HG03045 (cell line): ENCODE data around the gene JAKMIP2.
"Not testable (repeated sequence)": the region's sequence is repeated elsewhere in the genome, so short reads cannot be mapped to it uniquely, and the experiment has no call there.

ENCODE experiments used
- ATAC-seq: cut with Tn5 transposase; IDR thresholded peaks from one replicate; pipeline ENCODE4 v1.9.1; 2021; ENCODE audit warnings: mild to moderate bottlenecking, moderate library complexity; ENCODE audit not compliant: unreplicated experiment

Gene JAKMIP2

DNA sequence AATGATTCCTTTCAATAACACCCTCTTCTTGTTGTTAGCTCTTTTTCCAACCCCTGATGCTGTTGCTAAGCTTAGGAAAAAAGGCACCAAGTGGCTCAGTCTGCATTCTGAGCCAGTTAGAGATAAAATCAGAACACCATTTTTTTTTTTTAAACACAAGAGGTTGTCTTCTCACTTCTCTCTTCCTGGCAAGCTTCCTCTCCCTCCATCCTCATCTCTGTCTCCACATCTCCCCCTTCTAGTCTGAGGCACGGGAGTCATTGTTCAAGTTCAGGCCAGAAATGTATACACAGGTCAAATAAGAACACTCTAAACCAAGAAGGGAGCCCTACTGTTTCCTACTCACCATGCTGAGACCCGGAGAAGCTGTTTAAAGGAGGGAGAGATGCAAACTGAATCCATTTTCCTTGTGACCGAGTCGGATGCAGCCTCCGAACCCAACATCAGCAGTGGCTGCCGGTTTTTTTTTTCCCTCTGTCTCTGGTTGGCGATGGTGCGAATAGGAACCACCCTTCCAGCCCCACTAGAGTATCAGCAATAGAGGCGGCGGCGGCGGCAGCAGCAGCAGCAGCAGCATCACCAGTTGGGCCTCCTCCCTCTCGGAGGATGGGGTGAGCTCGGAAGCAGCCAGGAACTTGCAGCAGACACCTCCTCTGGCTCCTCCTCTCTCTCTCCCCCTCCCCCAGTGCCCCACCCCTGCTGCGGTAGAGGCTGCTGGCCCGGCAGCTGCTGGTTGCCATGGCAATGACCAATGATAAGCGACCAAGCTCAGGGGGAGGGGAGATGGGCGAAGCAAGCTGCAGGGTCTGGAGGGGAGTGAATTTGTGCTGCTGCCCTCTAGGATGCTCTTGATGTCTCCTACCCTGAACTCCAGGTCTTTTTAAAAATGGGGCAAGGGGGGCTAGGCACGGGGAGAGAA is at the start of gene JAKMIP2:
Gene JAKMIP2, minus strand, starts transcription at position 619 of the 919 bp plus-strand sequence. CDS start 110,922 bp downstream, outside the sequence.
- ATAC-seq, result peak; percentile 86

DNA sequence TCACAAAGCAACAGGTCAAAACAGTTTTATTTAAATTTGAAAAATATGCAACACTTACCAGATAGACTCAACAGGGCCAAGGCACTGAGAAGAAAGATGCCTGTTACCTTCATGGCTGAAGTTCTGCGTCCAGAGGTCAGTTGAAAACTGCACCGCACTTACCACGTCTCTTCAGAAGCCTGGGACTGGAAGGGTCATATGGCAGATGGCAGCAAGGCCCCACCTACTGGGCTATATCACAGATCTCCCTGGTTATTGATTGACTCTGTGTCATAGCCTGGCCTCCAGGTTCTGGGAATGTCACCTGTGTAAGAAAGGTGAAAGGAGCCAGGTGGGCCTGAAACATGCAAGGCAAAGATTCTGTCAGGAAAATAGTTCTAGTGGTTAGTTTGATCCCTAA is 48.9 kb upstream of the JAKMIP2 start, which contains the start of gene SPINK1:
Gene SPINK1, minus strand, starts transcription at position 207 of the 400 bp plus-strand sequence. Its CDS starts 94 bp downstream, at position 113.
- no peak for ATAC-seq

DNA sequence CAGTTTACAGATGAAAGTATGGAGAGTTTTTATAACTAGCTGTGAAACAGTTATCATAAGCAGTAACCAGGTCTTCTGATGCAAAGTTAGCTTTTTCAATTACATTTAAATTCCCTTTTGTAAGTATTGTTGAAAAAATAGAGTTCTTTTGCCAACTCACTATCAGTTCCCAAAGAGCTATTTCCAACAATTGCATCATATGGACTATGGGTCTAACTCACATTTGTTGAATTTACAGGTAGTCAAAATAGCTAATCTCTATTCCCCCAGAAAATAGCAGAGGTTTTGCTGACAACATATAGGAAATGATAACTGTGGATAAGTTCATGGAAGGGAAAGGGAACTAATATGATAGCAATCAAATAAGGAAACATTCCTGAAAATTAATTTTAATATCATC is 47.5 kb upstream of the JAKMIP2 start:
- ATAC-seq, result no peak

DNA sequence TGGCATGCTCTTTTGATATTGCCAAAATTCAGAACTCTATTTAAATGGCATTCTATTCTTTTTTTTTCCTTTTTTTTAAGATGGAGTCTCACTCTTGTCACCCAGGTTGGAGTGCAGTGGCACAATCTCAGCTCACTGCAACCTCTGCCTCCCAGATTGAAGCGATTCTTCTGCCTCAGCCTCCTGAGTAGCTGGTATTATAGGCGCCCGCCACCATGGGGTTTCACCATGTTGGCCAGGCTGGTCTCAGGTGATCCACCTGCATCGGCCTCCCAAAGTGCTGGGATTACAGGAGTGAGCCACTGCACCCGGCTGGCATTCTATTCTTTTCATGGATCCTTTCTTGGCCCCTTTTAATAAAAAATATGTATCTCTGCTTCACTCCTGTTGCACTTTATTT is 44.5 kb upstream of the JAKMIP2 start:
- ATAC-seq, result not testable (repeated sequence)

DNA sequence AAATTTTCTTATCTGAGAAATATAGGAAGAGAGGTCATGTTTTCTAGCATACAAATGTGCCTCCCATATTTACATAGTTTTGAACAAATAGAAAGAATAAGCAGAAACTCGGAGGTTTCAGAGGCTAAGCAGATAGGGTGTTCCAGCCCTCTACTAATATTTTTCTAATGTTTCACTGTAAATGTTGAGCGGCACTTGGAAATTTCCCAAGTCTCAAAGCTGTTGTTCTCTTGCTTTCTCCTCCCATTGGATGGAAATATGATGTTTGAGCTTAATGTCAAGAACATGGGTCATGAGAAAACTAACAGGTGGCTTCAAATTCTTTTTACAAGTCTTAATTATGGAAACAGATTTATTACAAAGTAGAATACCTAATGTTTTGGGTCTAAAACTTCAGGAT is 43.8 kb upstream of the JAKMIP2 start:
- no peak for ATAC-seq

DNA sequence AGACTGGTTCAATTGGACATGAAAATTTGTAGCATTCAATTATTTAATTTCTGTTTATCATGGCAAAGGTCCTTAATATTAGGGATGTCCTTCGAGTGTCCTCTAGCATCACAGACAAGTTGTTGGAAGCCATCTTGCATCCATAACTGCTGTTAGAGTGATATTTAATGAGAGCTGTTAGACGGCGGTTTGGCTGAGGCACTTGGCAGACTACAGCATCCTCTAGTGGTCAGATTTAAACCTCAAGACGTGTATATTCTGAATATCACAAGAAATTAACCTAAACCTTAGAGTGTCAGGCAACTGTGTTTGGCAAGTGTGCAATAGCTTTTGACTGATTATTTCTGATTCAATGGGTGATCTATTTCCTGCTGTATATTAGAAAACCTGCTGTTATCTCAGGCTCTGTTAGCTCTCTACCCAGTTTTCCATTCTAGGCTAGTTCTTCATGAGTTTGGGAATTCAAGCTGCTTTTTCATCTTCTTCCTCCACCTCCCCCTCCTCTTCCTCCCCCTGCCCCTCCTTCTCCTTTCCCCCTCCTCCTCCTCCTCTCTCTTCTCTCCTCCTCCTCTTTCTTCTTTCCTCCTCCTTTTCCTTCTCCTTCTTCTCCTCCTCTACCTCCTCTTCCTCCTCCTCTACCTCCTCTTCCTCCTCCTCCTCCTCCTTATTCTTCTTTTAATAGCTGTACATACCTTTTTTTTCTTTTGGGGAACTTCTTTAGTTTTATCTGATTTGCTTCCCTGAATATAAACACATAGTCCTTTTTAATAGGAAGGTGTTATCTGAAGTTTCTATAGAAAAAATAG is 40.4 kb upstream of the JAKMIP2 start:
- ATAC-seq, result peak; percentile 81

DNA sequence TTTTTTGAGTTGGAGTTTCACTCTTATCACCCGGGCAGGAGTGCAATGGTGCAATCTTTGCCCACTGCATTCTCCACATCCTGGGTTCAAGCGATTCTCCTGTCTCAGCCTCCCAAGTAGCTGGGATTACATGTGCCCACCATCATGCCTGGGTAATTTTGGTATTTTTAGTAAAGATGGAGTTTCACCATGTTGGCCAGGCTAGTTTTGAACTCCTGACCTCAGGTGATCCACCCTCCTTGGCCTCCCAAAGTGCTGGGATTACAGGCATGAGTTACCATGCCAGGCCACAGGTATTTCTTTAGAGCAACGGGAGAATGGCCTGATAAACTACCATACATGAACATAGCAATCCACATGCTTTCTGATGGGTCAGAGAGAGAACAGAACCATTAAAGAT is 39.7 kb upstream of the JAKMIP2 start:
- ATAC-seq, result not testable (repeated sequence)

DNA sequence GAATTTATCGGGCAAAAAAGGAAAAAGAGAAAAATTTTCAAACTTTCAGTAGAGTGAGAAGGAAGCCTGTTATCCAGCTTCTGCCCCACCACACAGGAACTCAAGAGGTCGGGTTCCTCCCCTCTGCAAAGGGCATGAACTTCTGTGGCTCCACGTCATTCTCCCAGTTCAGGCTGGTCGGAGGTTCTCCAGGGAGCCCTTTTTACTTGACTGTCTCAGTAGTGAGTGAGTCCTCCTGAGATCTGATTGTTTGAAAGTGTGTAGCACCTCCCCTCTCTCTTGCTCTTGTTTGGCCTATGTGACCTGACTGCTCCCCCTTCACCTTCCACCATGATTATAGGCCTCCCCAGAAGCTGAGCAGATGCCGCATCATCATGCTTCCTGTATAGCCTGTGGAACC is 39.2 kb upstream of the JAKMIP2 start:
- ATAC-seq, result no peak

DNA sequence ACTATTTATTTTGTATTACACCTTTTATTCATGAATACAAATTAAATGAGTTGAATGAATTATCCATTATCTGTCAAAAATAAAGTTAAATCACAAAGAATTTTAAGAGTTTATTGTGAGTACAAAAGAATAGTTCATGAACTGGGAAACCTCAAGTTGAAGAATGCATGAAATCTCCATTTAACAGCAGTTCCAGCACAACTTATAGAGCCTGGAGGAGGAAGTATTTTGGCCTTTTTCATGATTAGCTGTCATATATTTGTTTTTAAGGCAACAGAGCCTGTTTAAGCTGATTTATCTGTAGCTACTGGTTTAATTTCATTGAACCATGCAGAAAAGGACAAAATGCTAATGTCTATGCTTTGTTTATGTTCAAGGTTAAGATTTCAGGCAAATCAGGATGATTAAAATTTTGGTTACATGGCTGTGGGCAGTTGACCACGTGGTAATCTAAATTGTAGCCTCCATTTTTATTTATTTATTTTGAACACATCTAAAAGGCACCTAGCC is 36.8 kb upstream of the JAKMIP2 start:
- no peak for ATAC-seq

DNA sequence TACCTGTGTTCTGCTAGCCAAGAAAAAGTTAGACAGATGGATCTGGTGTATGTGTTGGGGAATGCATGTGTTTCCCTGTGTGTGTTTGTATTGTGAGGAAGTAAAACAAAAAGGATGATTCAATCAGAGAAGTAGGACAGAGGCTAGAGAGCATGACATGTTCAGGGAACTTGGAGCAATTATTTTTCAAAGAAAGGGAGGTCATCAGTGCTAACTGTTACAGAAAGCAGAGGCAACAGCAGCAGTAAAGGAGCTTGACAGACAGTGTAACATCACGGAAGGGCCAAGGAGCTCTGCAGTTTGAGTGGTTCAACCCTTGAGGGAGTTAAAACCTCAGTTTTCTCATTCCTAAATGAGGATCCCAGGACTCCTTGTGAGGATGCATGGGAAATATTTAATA is 35.8 kb upstream of the JAKMIP2 start:
- no peak for ATAC-seq

DNA sequence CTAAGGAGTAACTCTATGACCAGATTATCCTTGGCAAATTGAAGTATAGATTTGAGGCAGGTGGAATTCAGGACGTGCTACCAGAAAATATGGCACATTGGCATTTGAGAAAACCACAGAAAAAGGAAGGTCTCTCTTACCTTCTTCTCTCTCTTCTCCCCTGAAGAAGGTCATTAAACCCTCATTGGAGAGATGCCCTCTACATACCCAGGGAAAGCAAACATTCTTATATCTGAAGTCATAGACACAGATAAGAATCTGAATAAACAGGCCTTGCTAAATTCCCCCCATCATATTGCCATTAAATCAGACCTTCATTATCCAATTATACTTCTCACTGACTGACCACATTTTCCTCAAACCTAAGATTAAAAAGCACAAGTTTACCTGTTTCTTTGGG is 31.2 kb upstream of the JAKMIP2 start:
- no peak for ATAC-seq

DNA sequence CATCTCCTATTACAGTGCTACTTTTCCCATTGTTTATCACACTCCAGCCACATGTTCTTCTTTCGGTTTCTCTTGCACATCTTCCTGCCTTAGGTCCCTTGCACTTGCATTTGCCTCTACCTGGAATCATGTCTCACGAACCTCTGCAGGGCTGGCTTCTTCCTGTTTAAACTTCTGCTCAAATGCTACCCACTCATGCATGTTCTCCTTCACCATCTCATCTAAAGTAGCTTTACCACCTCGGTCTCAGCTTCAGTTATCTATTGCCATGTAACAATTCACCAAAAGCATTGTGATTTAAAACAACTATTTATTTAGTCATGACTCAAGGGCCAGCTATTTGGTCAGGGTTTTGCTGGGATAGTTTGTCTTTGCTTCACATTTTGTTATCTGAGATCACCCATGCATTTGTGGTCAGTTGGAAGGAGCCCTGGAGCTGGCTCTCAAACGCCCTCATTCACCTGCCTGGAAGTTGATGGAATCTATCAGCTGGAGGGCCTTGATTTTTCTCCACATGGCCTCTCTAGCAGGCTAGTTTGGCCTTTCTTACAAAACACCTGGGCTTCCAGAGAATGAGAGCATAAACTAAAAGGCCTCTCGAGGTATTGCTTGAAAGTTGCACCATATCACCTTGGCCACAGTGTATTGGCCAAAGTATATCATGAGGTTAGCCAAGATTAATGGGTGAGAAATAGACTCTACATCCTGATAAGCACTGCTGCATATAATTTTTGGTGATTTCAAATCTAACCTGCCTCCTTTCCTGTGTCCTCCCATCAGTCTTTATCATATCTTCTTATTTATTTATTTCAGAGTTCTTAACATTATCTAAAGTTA is 27.5 kb upstream of the JAKMIP2 start:
- ATAC-seq, result no peak

DNA sequence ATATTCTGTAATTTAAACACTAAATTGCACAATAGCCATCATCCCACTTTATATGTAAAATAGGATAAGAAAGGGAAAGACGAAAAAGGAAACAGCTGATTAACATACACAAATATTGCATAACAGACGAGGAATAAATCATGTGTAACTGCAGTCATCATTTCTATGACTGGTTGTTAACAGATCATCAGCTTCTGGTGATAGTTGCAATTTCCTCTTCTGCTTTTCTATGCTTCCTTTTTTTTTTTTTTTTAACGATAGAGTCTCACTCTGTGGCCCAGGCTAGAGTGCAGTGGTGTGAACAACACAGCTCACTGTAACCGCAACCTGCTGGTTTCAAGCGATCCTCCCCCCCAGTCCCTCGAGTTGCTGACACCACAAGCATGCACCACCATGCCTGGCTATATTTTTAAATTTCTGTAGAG is 22.5 kb upstream of the JAKMIP2 start:
- ATAC-seq, result peak; percentile 78

DNA sequence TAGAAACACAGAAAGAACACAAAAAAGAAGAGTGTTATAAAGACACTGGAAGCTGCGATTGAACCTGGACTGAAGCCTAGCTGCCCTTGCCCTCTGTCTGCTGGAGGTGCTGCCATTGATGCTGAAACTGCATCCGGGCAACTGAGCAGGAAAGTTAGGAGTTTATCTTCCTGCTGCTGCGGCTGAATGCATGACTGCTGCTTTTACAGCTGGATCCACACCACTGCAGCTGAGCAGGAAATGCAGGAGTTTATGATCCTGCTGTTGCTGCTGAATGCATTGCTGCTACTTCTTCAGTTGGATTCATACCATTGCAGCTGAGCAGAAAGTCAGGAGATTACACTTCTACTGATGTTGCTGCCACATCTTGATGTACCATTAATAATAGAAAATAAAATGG is 21.8 kb upstream of the JAKMIP2 start:
- ATAC-seq, result no peak

DNA sequence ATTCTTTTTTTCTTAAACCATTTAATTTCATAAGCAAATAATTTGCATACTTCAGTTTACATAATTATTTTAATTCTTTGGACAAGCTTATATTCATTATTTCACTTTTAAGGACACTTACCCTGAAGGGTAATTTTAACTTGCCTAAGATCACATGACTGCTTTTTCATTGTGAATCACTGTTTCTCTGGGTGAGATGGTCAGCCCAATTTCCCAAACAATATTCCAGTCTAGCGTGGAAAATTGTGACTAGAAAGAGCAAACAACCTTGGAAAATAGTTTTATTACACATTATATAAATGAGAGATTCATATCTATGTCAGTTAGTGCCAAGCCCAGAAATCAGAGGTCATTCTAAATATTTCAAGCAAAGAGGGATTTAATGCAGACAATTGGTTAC is 21.4 kb upstream of the JAKMIP2 start:
- no peak for ATAC-seq

DNA sequence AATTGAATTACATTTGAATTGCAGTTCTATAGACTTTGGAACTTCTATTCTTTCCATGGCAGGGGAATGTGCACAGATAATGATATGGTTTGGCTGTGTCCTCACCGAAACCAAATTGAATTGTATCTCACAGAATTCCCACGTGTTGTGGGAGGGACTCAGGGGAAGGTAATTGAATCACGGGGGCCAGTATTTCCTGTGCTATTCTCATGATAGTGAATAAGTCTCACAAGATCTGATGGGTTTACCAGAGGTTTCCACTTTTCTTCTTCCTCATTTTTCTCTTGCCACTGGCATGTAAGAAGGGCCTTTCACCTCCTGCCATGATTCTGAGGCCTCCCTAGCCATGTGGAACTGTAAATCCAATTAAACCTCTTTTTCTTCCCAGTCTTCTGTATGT is 20.6 kb upstream of the JAKMIP2 start:
- not testable (repeated sequence) for ATAC-seq

DNA sequence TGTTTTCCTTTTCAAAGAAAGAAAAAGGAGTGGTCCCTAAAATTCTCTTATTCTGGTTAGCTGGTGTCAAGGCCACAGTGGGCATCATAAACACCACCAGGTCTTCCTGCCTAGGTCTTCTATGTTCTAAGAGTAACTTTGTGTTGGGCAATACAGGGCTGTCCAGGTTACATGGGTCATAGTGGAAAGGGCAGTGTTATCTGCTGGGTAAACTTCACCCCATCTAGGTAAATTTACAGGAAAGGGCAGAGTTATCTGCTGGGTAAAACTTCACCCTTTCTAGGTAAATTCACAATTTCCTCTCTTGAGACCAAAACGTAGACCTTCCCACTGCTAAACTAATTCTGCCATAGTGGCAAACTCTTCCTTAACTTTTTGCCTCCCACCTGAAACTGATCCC is 18.9 kb upstream of the JAKMIP2 start:
- no peak for ATAC-seq

DNA sequence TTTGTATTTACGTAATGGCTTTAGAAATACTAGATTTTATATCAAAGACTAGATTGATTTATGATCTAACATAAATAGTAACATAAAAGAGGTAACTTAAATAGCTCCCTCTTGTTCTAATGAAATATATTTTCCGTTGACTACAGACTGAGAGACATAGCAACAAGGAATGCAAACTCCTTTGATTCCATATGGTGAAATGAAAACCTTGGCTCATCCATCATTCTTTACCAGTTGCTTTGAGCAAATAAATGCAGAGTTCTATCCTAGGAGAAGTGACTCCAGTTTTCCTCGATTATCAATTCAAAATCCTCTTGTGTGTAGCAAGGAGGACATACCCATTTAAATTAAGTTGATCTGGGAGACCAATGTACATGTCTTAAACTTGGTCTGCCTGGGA is 18.0 kb upstream of the JAKMIP2 start:
- ATAC-seq, result no peak

DNA sequence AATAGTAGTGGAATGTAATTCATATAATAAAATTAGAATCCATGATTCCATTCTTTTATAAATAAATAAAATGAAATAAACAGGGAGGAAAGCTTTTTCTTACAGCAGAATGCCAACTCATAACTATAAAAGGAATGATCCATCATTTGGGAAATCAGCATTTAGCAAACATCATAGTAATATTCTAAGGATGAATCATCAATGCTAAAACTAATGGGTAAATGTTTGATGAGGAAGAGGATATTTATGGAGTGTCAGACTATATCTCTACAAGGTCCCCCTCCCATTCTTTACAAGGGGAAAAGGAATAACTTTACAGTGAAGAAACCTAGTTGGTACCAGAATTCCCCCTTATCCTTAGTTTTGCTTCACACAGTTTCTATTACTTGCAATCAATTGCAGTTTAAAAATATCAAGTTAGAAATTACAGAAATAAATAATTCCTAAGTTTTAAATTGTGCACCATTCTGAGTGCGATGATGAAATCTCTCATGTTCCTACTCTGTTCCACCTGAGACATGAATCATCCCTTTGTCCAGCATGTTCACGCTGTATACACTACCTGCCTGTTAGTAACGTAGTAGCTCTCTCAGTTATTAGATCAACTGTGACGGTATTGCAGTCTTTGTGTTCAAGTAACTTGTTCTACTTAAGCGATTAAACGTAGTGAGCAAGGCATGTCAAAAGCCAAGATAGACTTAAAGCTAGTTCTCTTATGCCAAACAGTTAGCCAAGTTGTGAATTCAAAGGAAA is 14.2 kb upstream of the JAKMIP2 start:
- no peak for ATAC-seq

DNA sequence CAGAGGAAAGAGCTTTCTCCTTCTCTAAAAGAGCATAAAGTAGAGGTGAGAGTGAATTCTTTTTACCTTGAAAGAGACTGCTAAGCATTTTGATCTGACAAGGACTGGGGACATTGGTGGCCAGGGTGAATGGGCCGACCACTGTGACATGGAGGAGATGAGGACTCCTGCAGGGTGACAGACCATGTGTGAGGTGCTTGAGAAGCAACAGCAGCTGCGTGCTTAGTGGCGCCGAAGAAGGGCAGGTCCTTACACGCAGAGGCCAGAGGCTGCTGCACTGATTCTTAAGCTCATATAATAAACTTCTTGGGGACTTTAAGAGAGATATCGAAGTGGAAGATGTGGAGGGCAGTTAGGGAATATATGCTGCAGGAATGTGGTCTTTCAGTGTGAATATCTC is 8.7 kb upstream of the JAKMIP2 start:
- ATAC-seq, result no peak
